Ramos (cell line): ENCODE data around the gene RAB3GAP1.
"Not testable (repeated sequence)": the region's sequence is repeated elsewhere in the genome, so short reads cannot be mapped to it uniquely, and the experiment has no call there.

Source experiments
- in situ Hi-C: fragments of 300-500 bp; cut with MboI; formaldehyde crosslinking; loops from one replicate; pipeline ENCODE4 v1.14.3; 2022; ENCODE audit warnings: low sequenced_read_pairs; ENCODE audit not compliant: unreplicated experiment

The RAB3GAP1 gene

GRCh38 chr2:135052042-135052876, at the start of gene RAB3GAP1:
RAB3GAP1 (plus strand) TSS chr2:135052292; CDS start chr2:135052308, 16 bp downstream.
- in situ Hi-C loops, result no loop called here

GRCh38 chr2:135002836-135003235, 49.3 kb upstream of the RAB3GAP1 start:
- in situ Hi-C loops, result loop anchor here (10.0 kb wide), 1 partner anchor 712 kb away; no protein-coding TSS in a partner anchor

GRCh38 chr2:135004005-135004746, 47.9 kb upstream of the RAB3GAP1 start:
- in situ Hi-C loops, result loop anchor here (10.0 kb wide), 1 partner anchor 711 kb away; no protein-coding TSS in a partner anchor

- in situ Hi-C loops, result loop anchor here (10.0 kb wide), 1 partner anchor 709 kb away; no protein-coding TSS in a partner anchor
Measured at GRCh38 chr2:135005753-135006152, 46.3 kb upstream of the RAB3GAP1 start.

- in situ Hi-C loops, result loop anchor here (10.0 kb wide), 1 partner anchor 705 kb away; no protein-coding TSS in a partner anchor
Measured at GRCh38 chr2:135009339-135009738, 42.8 kb upstream of the RAB3GAP1 start.

GRCh38 chr2:135010200-135010942, 41.7 kb upstream of the RAB3GAP1 start:
- in situ Hi-C loops, result no loop called here

- in situ Hi-C loops, result no loop called here
Measured at GRCh38 chr2:135011633-135012032, 40.5 kb upstream of the RAB3GAP1 start.

- in situ Hi-C loops, result no loop called here
Measured at GRCh38 chr2:135021618-135022017, 30.5 kb upstream of the RAB3GAP1 start.

- in situ Hi-C loops, result no loop called here
Measured at GRCh38 chr2:135022952-135023880, 28.9 kb upstream of the RAB3GAP1 start.

GRCh38 chr2:135023886-135024485, 28.1 kb upstream of the RAB3GAP1 start:
- in situ Hi-C loops, result no loop called here

- in situ Hi-C loops, result no loop called here
Measured at GRCh38 chr2:135029481-135030134, 22.5 kb upstream of the RAB3GAP1 start.

GRCh38 chr2:135030826-135031225, 21.3 kb upstream of the RAB3GAP1 start:
- in situ Hi-C loops, result no loop called here

GRCh38 chr2:135033216-135033615, 18.9 kb upstream of the RAB3GAP1 start:
- in situ Hi-C loops, result not testable (repeated sequence)

GRCh38 chr2:135037831-135038230, 14.3 kb upstream of the RAB3GAP1 start:
- in situ Hi-C loops, result no loop called here

GRCh38 chr2:135043345-135043744, 8.7 kb upstream of the RAB3GAP1 start:
- in situ Hi-C loops, result no loop called here

- in situ Hi-C loops, result no loop called here
Measured at GRCh38 chr2:135047300-135047699, 4.8 kb upstream of the RAB3GAP1 start, which contains the start of gene MAP3K19. MAP3K19 (minus strand) TSS chr2:135047447; CDS start chr2:135024647, 22,800 bp downstream.

- in situ Hi-C loops, result no loop called here
Measured at GRCh38 chr2:135048122-135048521, 4.0 kb upstream of the RAB3GAP1 start.

- in situ Hi-C loops, result no loop called here
Measured at GRCh38 chr2:135050132-135050531, 2.0 kb upstream of the RAB3GAP1 start.
